GM21825 (cell line): ENCODE results near the gene HDC.

Experiments
- ATAC-seq: cut with Tn5 transposase; IDR thresholded peaks from one replicate; pipeline ENCODE4 v1.9.1; 2021; ENCODE audit warnings: mild to moderate bottlenecking, moderate library complexity; ENCODE audit not compliant: unreplicated experiment

The HDC gene

GRCh38 chr15:50228866-50229265 is 36.7 kb downstream of the HDC start:
- no peak for ATAC-seq

- ATAC-seq, result no peak
Observed at GRCh38 chr15:50227076-50227475, 38.5 kb downstream of the HDC start.

GRCh38 chr15:50225938-50226337 is 39.6 kb downstream of the HDC start:
- ATAC-seq, result no peak

- no peak for ATAC-seq
Observed at GRCh38 chr15:50225057-50225456, 40.5 kb downstream of the HDC start.

GRCh38 chr15:50224606-50225005 is 40.9 kb downstream of the HDC start:
- ATAC-seq, result no peak

- ATAC-seq, result no peak
Observed at GRCh38 chr15:50222181-50222580, 43.3 kb downstream of the HDC start.

- no peak for ATAC-seq
Observed at GRCh38 chr15:50219820-50220219, 45.7 kb downstream of the HDC start.

GRCh38 chr15:50218691-50219090 is 46.8 kb downstream of the HDC start:
- no peak for ATAC-seq

- no peak for ATAC-seq
Observed at GRCh38 chr15:50218291-50218690, 47.2 kb downstream of the HDC start.

GRCh38 chr15:50210462-50211157 is 54.9 kb downstream of the HDC start:
- ATAC-seq, result no peak

GRCh38 chr15:50209809-50210208 is 55.7 kb downstream of the HDC start:
- ATAC-seq, result no peak

- ATAC-seq, result no peak
Observed at GRCh38 chr15:50206020-50206419, 59.5 kb downstream of the HDC start.

GRCh38 chr15:50202003-50202402 is 63.5 kb downstream of the HDC start:
- ATAC-seq, result no peak

GRCh38 chr15:50192926-50193620 is 72.5 kb downstream of the HDC start:
- ATAC-seq, result no peak

GRCh38 chr15:50192164-50192563 is 73.4 kb downstream of the HDC start:
- no peak for ATAC-seq
